PC-9 (cell line): ENCODE measurements around the gene CALU. TPM values are rescaled to one million over a fixed set of nuclear protein-coding genes. Genes with fewer than 3 reads are reported as not detected.

Experiments used
- BruUV-seq: library from RNA; stranded (reverse); fragments of 400-500 nt; replicated peaks from 2 replicates; lab custom pipeline; 2021; lab: Mats Ljungman, UMichigan
- CTCF ChIA-PET: fragments of 300-600 bp; sonication (Branson Sonifier 250); formaldehyde crosslinking; loops from one replicate; lab custom pipeline; 2022; ENCODE audit warnings: antibody characterized with exemption; lab: Charles Lee
- POLR2A ChIA-PET: fragments of 300-600 bp; sonication (Branson Sonifier 250); formaldehyde crosslinking; loops from one replicate; lab custom pipeline; 2022; ENCODE audit warnings: antibody characterized with exemption; ENCODE audit not compliant: unreplicated experiment; lab: Charles Lee
- DNase-seq, 2 experiments: peaks; one replicate each; pipeline versions ENCODE4 v3.0.0 to v3.0.0-alpha.2; 2015 to 2022; ENCODE audit warnings: mixed read lengths in 1 of 2
- H2AFZ ChIP-seq: fragments of 200-600 bp; sonication (generic); 2 replicates; pipeline ENCODE4 v1.8.1; 2017; ENCODE audit warnings: antibody characterized with exemption
- H3F3A ChIP-seq: fragments of 200-600 bp; sonication (generic); 2 replicates; pipeline ENCODE4 v1.8.1; 2017; ENCODE audit warnings: antibody characterized with exemption, mild to moderate bottlenecking, low read depth; ENCODE audit not compliant: insufficient read depth
- H3K27ac ChIP-seq: fragments of 200-600 bp; sonication (generic); 2 replicates; pipeline ENCODE4 v1.6.1; 2016; ENCODE audit warnings: mixed run types
- H3K27me3 ChIP-seq: fragments of 200-600 bp; sonication (generic); 2 replicates; pipeline ENCODE4 v1.6.1; 2016; ENCODE audit warnings: low read depth, mixed run types; ENCODE audit not compliant: insufficient read depth
- H3K36me3 ChIP-seq: fragments of 200-600 bp; sonication (generic); 2 replicates; pipeline ENCODE4 v1.6.1; 2016; ENCODE audit warnings: low read depth, mixed run types
- H3K4me1 ChIP-seq: fragments of 200-600 bp; sonication (generic); replicated peaks from 2 replicates; pipeline ENCODE4 v1.6.1; 2016; ENCODE audit warnings: mixed run types; ENCODE audit not compliant: insufficient read depth
- H3K4me2 ChIP-seq: fragments of 200-600 bp; sonication (generic); 2 replicates; pipeline ENCODE4 v1.6.1; 2017; ENCODE audit warnings: mixed run types
- H3K4me3 ChIP-seq: fragments of 200-600 bp; sonication (generic); 2 replicates; pipeline ENCODE4 v1.6.1; 2016; ENCODE audit warnings: mixed run types
- H3K79me2 ChIP-seq: fragments of 200-600 bp; sonication (generic); 2 replicates; pipeline ENCODE4 v1.6.1; 2017; ENCODE audit warnings: low read depth, mixed run types
- H3K9me2 ChIP-seq: fragments of 200-600 bp; sonication (generic); 2 replicates; pipeline ENCODE4 v1.8.1; 2017; ENCODE audit warnings: mild to moderate bottlenecking; ENCODE audit not compliant: insufficient read depth
- H3K9me3 ChIP-seq: fragments of 200-600 bp; sonication (generic); 2 replicates; pipeline ENCODE4 v1.8.1; 2016; ENCODE audit warnings: low read depth; ENCODE audit not compliant: insufficient read depth
- H4K20me1 ChIP-seq: fragments of 200-600 bp; sonication (generic); 2 replicates; pipeline ENCODE4 v1.8.1; 2017; ENCODE audit not compliant: insufficient read depth
- CTCF ChIP-seq: fragments of 200-600 bp; sonication (generic); conservative IDR thresholded peaks from 2 replicates; pipeline ENCODE4 v1.6.1; 2017; ENCODE audit warnings: mixed run types, antibody characterized with exemption, mild to moderate bottlenecking, moderate library complexity
- EZH2 ChIP-seq: fragments of 200-600 bp; sonication (generic); IDR thresholded peaks from 2 replicates; pipeline ENCODE4 v1.8.0; 2017; ENCODE audit warnings: antibody characterized with exemption, low read depth
- intact Hi-C: fragments of 100-400 bp; cut with micrococcal nuclease; formaldehyde crosslinking; loops from one replicate; pipeline ENCODE4 v1.10.0; 2022; ENCODE audit not compliant: unreplicated experiment
- total RNA-seq: library from RNA; stranded (reverse); gene quantifications from 2 replicates; pipeline ENCODE4 v1.2.3, GENCODE V29; 2021

The CALU gene
- total RNA-seq, 1 experiment from 2014 or later = 152 TPM

GRCh38 chr7:128744366-128744905, 5.3 kb downstream of the CALU start:
- Histone ChIP-seq H3F3A (no peaks in the 10 kb centered on the region; the same call in 1 of the 2 replicates), H4K20me1 (peaks cover 85% of the 10 kb centered on the region), H3K4me2 (no peak overlapping the region), H3K4me3 (no peak overlapping the region), H2AFZ (no peak overlapping the region), H3K4me1 (peaks cover 26% of the 10 kb centered on the region), H3K9me2 (no peaks in the 10 kb centered on the region), H3K9me3 (no peaks in the 10 kb centered on the region), H3K27me3 (no peaks in the 10 kb centered on the region), H3K79me2 (peaks cover 96% of the 10 kb centered on the region), H3K36me3 (peaks cover 39% of the 10 kb centered on the region; the same call in 1 of the 2 replicates), H3K27ac (no peak overlapping the region)
- intact Hi-C loops = no loop called here
- BruUV-seq = no TSS peak
- DNase-seq = no peak
- TF ChIP-seq EZH2 = no peak
- no peak for TF ChIP-seq CTCF
- ChIA-PET CTCF (no interaction called here), POLR2A (no interaction called here)

DNA sequence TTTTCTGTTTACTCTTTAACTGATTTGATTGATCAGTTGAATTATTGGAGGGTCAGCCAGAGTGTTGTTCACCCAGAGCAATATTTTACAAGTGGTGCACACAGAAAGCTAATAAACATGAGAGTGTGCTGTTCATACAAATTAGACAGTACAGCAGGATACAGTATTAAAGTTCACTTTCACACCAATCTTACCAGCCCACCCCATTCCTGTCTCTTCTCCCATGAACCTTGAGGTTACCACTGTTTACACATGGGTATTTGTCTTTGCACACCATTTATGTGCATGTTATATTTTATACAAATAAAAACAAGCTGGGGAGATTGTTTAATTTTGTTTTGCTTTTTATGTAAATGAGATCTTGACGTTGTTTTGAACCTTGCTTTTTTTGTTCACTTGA, 6.5 kb downstream of the CALU start:
- CTCF ChIA-PET = no interaction called here
- Histone ChIP-seq H3K36me3 (peaks cover 43% of the 10 kb centered on the region; the same call in 1 of the 2 replicates), H3K27ac (no peak overlapping the region), H3K79me2 (peaks cover 87% of the 10 kb centered on the region), H3K9me2 (no peaks in the 10 kb centered on the region), H4K20me1 (peaks cover 77% of the 10 kb centered on the region), H3K4me2 (no peak overlapping the region), H2AFZ (no peak overlapping the region), H3K4me1 (peaks cover 19% of the 10 kb centered on the region), H3K9me3 (no peaks in the 10 kb centered on the region), H3K27me3 (no peaks in the 10 kb centered on the region), H3F3A (no peaks in the 10 kb centered on the region; the same call in 1 of the 2 replicates), H3K4me3 (no peak overlapping the region)
- intact Hi-C loops = no loop called here
- POLR2A ChIA-PET = interaction anchor here (0.6 kb wide), 1 partner anchor 11 kb away, joined by 5 read pairs; no protein-coding TSS in a partner anchor
- no peak for DNase-seq
- no TSS peak for BruUV-seq
- no peak for TF ChIP-seq EZH2
- no peak for TF ChIP-seq CTCF

DNA sequence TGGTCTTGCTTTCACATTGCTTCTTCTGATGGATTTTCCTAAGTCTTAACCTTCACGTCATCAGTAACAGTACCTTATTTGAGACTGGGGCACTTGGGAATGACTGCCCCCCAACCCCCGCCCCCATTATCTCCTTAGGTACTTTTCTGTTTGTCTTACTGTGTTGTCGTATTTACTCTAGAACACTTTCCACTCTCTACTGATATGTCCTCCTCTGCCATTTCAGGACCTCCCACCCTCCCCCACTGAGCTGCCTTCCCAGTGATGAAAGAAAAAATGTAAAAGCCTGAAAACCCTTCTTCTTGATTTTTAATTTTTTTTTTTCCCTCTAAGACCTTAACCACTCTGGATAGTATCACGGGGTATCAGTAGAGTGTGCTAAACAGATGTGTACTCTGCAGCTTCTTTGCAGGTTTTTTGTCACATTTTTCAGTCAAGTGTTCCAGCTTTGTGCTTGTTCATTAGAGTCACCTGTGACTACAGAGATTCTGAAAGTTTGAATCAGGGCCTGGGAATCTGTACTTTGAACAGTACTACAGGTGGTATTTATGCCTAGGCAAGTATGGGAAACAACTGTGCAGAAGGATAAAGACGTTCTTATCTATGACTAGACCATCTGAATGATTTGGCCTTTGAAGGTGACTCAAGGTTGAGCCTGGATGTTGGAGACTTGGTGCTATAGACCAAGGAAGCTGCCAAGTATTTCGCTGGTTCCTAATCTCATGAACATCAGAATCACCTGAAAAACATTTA, 8.3 kb downstream of the CALU start:
- Histone ChIP-seq H2AFZ (no peak overlapping the region), H3F3A (no peaks in the 10 kb centered on the region; the same call in 1 of the 2 replicates), H3K4me1 (peaks cover 1% of the 10 kb centered on the region), H3K4me3 (no peak overlapping the region), H3K27me3 (no peaks in the 10 kb centered on the region), H3K27ac (no peak overlapping the region), H3K9me3 (no peaks in the 10 kb centered on the region), H3K9me2 (no peaks in the 10 kb centered on the region), H3K79me2 (peaks cover 69% of the 10 kb centered on the region), H3K36me3 (peaks cover 48% of the 10 kb centered on the region; the same call in 1 of the 2 replicates), H4K20me1 (peaks cover 72% of the 10 kb centered on the region), H3K4me2 (no peak overlapping the region)
- no peak for TF ChIP-seq EZH2
- TF ChIP-seq CTCF = no peak
- no TSS peak for BruUV-seq
- ChIA-PET POLR2A (interaction anchor here (0.6 kb wide), 1 partner anchor 11 kb away, joined by 3 read pairs; no protein-coding TSS in a partner anchor), CTCF (no interaction called here)
- intact Hi-C loops = no loop called here
- no peak for DNase-seq
